ENCODE results near the gene ITGA5. TPM values are rescaled to one million over a fixed set of nuclear protein-coding genes. Genes with fewer than 3 reads are reported as not detected.

Gene ITGA5
- total RNA-seq: 6.7 TPM

GRCh38 chr12:54419088-54419887, at the start of gene ITGA5:
ITGA5 (minus strand) TSS chr12:54419266; CDS start chr12:54419198, 68 bp downstream.

GRCh38 chr12:54384591-54385041, 34.5 kb downstream of the ITGA5 start, which contains the start of gene ZNF385A:
ZNF385A (minus strand) TSS chr12:54384733; CDS start chr12:54384514, 219 bp downstream.

GRCh38 chr12:54364413-54364812, 54.7 kb downstream of the ITGA5 start, which contains the start of gene GPR84:
GPR84 (minus strand) TSS chr12:54364486; CDS start chr12:54363851, 635 bp downstream.

Other genes with a start within 250 kb of the ITGA5 start
- gene SMUG1, start 230.3 kb downstream of the ITGA5 start, total RNA-seq: 32.8 TPM
- 201 TPM for gene CBX5, start 139.1 kb downstream of the ITGA5 start, total RNA-seq
- gene HNRNPA1, start 138.5 kb downstream of the ITGA5 start, total RNA-seq: 651 TPM
- 1.8 TPM for gene NFE2, start 118.3 kb downstream of the ITGA5 start, total RNA-seq
- gene COPZ1, start 94.1 kb downstream of the ITGA5 start, total RNA-seq: 67.1 TPM
- 0.23 TPM for gene GPR84, start 54.8 kb downstream of the ITGA5 start, total RNA-seq
- 3.7 TPM for gene ZNF385A, start 34.5 kb downstream of the ITGA5 start, total RNA-seq
- gene GTSF1, start 54.3 kb upstream of the ITGA5 start, total RNA-seq: not detected
- 10.4 TPM for gene NCKAP1L, start 78.5 kb upstream of the ITGA5 start, total RNA-seq
- gene PDE1B, start 130.3 kb upstream of the ITGA5 start, total RNA-seq: 25.6 TPM
- gene PPP1R1A, start 169.4 kb upstream of the ITGA5 start, total RNA-seq: 31.8 TPM
- gene LACRT, start 215.6 kb upstream of the ITGA5 start, total RNA-seq: not detected
- gene DCD, start 229.1 kb upstream of the ITGA5 start, total RNA-seq: not detected

All from diencephalon (tissue), 1 donor.